Stimulated activated CD4-positive, alpha-beta T cell treated with anti-CD3 and anti-CD28 coated beads, Interleukin-12 subunit alpha, Interleukin-12 subunit beta, amount 100 ng/mL, for 24 hours (primary cell): ENCODE data around the gene CCDC40.

ENCODE experiments used
- DNase-seq, 2 experiments: peaks; one replicate each; pipeline ENCODE4 v3.0.0-alpha.2; 2020; ENCODE audit warnings: low read depth in 2 of 2

Gene CCDC40

GRCh38 chr17:80000136-80000535 is 36.3 kb upstream of the CCDC40 start:
- DNase-seq, result no peak

- no peak for DNase-seq
Measured at GRCh38 chr17:80000981-80001775, 35.3 kb upstream of the CCDC40 start.

- no peak for DNase-seq
Measured at GRCh38 chr17:80002070-80002641, 34.3 kb upstream of the CCDC40 start.

- DNase-seq, result no peak
Measured at GRCh38 chr17:80002690-80003490, 33.6 kb upstream of the CCDC40 start.

GRCh38 chr17:80003969-80004368 is 32.5 kb upstream of the CCDC40 start:
- no peak for DNase-seq

GRCh38 chr17:80005360-80006338 is 30.8 kb upstream of the CCDC40 start:
- peak; percentile 14 to 40 for DNase-seq

- DNase-seq, result no peak
Measured at GRCh38 chr17:80006339-80006720, 30.1 kb upstream of the CCDC40 start.

- no peak for DNase-seq
Measured at GRCh38 chr17:80006811-80007752, 29.4 kb upstream of the CCDC40 start.

- DNase-seq, result no peak
Measured at GRCh38 chr17:80007939-80008338, 28.5 kb upstream of the CCDC40 start.

GRCh38 chr17:80008383-80008840 is 28.0 kb upstream of the CCDC40 start:
- DNase-seq, result peak; percentile 62 to 82

GRCh38 chr17:80008848-80009247 is 27.6 kb upstream of the CCDC40 start:
- DNase-seq, result no peak

GRCh38 chr17:80009391-80010282 is 26.8 kb upstream of the CCDC40 start:
- DNase-seq, result no peak

GRCh38 chr17:80010283-80010858 is 26.1 kb upstream of the CCDC40 start:
- no peak for DNase-seq

- no peak for DNase-seq
Measured at GRCh38 chr17:80011989-80012555, 24.4 kb upstream of the CCDC40 start.

- no peak for DNase-seq
Measured at GRCh38 chr17:80012765-80013741, 23.4 kb upstream of the CCDC40 start.

GRCh38 chr17:80017226-80018010 is 19.0 kb upstream of the CCDC40 start:
- DNase-seq, result no peak
